Measurements from ENCODE around the gene TRIM10.

DNA sequence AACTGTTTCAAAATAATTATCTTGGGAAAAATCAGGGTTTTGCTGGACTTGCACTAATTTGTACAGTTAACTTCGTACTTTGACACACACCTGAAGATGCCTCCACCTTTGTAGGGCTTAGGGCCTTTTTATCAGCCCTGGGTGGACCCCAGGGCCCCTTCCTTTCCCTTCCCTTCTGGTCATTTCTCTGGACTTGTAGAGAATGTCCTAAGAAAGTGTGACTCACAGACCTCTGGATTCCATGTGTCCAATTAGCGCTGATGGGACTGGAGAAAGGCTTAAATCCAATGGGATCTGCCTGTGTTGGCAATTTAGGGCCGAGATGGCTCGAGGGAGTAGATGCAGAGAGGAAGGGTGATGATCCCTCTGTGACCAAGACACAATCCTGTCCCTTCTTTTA lies 11.7 kb upstream of the TRIM10 start:
- TF ChIP-seq, protein P1, sequence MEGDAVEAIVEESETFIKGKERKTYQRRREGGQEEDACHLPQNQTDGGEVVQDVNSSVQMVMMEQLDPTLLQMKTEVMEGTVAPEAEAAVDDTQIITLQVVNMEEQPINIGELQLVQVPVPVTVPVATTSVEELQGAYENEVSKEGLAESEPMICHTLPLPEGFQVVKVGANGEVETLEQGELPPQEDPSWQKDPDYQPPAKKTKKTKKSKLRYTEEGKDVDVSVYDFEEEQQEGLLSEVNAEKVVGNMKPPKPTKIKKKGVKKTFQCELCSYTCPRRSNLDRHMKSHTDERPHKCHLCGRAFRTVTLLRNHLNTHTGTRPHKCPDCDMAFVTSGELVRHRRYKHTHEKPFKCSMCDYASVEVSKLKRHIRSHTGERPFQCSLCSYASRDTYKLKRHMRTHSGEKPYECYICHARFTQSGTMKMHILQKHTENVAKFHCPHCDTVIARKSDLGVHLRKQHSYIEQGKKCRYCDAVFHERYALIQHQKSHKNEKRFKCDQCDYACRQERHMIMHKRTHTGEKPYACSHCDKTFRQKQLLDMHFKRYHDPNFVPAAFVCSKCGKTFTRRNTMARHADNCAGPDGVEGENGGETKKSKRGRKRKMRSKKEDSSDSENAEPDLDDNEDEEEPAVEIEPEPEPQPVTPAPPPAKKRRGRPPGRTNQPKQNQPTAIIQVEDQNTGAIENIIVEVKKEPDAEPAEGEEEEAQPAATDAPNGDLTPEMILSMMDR (conservative IDR thresholded peaks at IDR 0.05; ENCODE audit: low read depth in 2 of 2) = no peak
- TF ChIP-seq NANOG (IDR thresholded peaks at IDR 0.05; ENCODE audit: borderline replicate concordance) (no peak), REST (IDR thresholded peaks at IDR 0.05; ENCODE audit: unreplicated experiment) (no peak), POLR2AphosphoS5 (IDR thresholded peaks at IDR 0.05; ENCODE audit: low read depth) (no peak), EZH2 (IDR thresholded peaks at IDR 0.05; ENCODE audit: low read depth, unreplicated experiment) (no peak), ZNF331 (CRISPR knock-in tag; IDR thresholded peaks at IDR 0.05; ENCODE audit: low read depth) (no peak), CREB1 (CRISPR knock-in tag; IDR thresholded peaks at IDR 0.05; ENCODE audit: low read depth) (no peak), EZH2phosphoT487 (IDR thresholded peaks at IDR 0.05; ENCODE audit: unreplicated experiment) (no peak), JUNB (IDR thresholded peaks at IDR 0.05; ENCODE audit: unreplicated experiment) (no peak), ETS1 (IDR thresholded peaks at IDR 0.05) (no peak), ZNF114 (CRISPR knock-in tag; IDR thresholded peaks at IDR 0.05) (no peak)

Measured in GM23338 (cell line).